ENCODE results near the gene LGR6.

DNA sequence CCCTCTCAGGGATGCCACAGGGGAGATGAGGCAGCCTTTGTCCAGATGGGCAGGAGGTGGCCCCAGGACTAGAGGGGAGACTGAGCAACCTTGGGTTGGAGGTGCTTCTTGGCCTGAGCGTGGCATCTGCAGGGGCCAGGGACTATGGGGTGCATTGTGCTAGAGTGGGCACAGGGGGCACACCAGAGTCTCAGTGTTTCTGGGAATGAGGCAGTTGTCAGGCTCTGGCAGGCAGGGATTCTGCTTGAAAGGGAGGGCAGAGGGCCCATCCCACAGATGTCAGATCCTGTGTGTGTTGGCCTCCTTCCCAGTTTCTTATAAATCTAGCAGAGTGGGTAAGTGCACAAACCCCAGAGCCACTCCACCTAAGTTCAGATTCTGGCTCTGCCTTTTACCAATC is 13.7 kb downstream of the LGR6 start:
- TF ChIP-seq, protein P1, sequence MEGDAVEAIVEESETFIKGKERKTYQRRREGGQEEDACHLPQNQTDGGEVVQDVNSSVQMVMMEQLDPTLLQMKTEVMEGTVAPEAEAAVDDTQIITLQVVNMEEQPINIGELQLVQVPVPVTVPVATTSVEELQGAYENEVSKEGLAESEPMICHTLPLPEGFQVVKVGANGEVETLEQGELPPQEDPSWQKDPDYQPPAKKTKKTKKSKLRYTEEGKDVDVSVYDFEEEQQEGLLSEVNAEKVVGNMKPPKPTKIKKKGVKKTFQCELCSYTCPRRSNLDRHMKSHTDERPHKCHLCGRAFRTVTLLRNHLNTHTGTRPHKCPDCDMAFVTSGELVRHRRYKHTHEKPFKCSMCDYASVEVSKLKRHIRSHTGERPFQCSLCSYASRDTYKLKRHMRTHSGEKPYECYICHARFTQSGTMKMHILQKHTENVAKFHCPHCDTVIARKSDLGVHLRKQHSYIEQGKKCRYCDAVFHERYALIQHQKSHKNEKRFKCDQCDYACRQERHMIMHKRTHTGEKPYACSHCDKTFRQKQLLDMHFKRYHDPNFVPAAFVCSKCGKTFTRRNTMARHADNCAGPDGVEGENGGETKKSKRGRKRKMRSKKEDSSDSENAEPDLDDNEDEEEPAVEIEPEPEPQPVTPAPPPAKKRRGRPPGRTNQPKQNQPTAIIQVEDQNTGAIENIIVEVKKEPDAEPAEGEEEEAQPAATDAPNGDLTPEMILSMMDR (IDR thresholded peaks at IDR 0.05; ENCODE audit: poor library complexity) = peak; percentile 29
- TF ChIP-seq EZH2 (IDR thresholded peaks at IDR 0.05; ENCODE audit: borderline replicate concordance) (no peak), EZH2phosphoT487 (IDR thresholded peaks at IDR 0.05; ENCODE audit: low read depth, severe bottlenecking, unreplicated experiment) (no peak)

Measured in hepatocyte (in vitro differentiated cells).